Glutamatergic neuron (in vitro differentiated cells): ENCODE measurements around the gene IPO9. TPM values are rescaled to one million over a fixed set of nuclear protein-coding genes. Genes with fewer than 3 reads are reported as not detected.

ENCODE experiments used
- DNase-seq: peaks from one replicate; pipeline ENCODE4 v3.0.0; 2022
- H3K27ac Mint-ChIP-seq: one replicate; pipeline ENCODE4 v1.8.0; 2020; ENCODE audit warnings: mild to moderate bottlenecking, mixed read lengths, inconsistent platforms; ENCODE audit not compliant: unreplicated experiment
- H3K27me3 Mint-ChIP-seq: one replicate; pipeline ENCODE4 v1.8.0; 2020; ENCODE audit warnings: mild to moderate bottlenecking, moderate library complexity, mixed read lengths, inconsistent platforms; ENCODE audit not compliant: unreplicated experiment
- H3K36me3 Mint-ChIP-seq: one replicate; pipeline ENCODE4 v1.8.0; 2020; ENCODE audit warnings: mild to moderate bottlenecking, mixed read lengths, inconsistent platforms; ENCODE audit not compliant: unreplicated experiment
- H3K4me1 Mint-ChIP-seq: one replicate; pipeline ENCODE4 v1.8.0; 2020; ENCODE audit warnings: mild to moderate bottlenecking, low read depth, mixed read lengths, inconsistent platforms; ENCODE audit not compliant: unreplicated experiment
- H3K4me3 Mint-ChIP-seq: one replicate; pipeline ENCODE4 v1.8.0; 2020; ENCODE audit warnings: mild to moderate bottlenecking, mixed read lengths, inconsistent platforms; ENCODE audit not compliant: unreplicated experiment
- H3K9me3 Mint-ChIP-seq: one replicate; pipeline ENCODE4 v1.8.0; 2020; ENCODE audit warnings: mild to moderate bottlenecking, moderate library complexity, mixed read lengths, inconsistent platforms; ENCODE audit not compliant: unreplicated experiment
- long read RNA-seq: library from polyadenylated mRNA; unstranded; transcript quantifications from one replicate; pipeline ENCODE4 v2.0.0, GENCODE V29; 2020; ENCODE audit not compliant: unreplicated experiment
- total RNA-seq: library from RNA; stranded (reverse); fragmentation: NEBNext Ultra II Directional; extraction: Animal tissue kit (Norgen Biotek cat#: 25700); gene quantifications from one replicate; pipeline ENCODE4 v1.2.1, GENCODE V29; 2021; ENCODE audit not compliant: unreplicated experiment
- TF ChIP-seq, protein P1 (sequence below): fragments of 200-600 bp; sonication (generic); IDR thresholded peaks from one replicate; pipeline ENCODE4 v1.5.0; 2021; ENCODE audit not compliant: partially characterized antibody, unreplicated experiment

Gene IPO9
- 97.8 TPM for total RNA-seq
- long read RNA-seq, full-length matches to known transcripts = 10 of 23 reads
- long read RNA-seq, partial matches to known transcripts = 6 of 23 reads
- long read RNA-seq, other reads (novel, unspliced or antisense) = 7 of 23 reads

DNA sequence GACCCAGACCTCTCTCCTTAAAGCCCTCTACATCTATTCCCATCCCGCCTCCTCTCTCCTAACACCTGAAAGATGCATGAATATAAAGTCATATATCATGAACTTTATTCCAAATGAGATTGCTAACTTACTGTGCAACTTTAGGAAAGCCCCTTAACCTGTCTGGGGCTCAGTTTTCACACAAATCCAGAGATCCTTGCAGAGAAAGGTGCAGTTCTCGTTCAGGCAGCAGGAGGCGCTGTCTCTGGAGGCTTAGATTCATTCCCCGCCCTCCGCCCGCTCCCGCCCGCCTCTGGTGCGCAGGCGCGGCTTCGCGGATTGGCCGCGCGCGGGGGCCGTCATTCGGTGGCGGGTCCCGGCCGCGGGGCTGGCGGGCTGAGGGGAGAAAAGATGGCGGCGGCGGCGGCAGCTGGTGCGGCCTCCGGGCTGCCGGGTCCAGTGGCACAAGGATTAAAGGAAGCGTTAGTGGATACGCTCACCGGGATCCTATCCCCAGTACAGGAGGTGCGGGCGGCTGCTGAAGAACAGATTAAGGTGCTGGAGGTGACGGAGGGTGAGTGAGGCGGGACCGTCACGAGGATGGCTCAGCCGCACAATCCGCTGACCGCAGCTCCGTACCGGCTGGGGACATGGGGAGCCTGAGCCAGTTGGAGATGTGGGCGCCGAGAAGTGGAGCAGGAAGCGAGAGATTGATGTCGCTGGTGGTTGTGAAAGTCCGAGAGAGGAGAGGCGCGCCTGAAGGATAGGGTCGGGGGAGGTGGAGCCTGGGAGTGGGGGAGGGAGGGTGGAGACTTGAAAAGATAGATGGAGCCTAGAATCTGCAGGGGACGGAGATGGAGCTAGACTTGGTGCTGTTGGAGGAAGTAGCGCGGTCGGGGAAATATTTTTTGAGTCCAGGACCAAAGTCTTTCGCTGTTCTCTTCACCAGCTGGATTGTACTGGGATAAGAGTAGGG is at the start of gene IPO9:
Gene IPO9, plus strand, starts transcription at position 338 of the 955 bp plus-strand sequence. Its CDS starts 53 bp downstream, at position 391.
- H3K36me3 Mint-ChIP-seq = no peaks in the 10 kb centered on the region

DNA sequence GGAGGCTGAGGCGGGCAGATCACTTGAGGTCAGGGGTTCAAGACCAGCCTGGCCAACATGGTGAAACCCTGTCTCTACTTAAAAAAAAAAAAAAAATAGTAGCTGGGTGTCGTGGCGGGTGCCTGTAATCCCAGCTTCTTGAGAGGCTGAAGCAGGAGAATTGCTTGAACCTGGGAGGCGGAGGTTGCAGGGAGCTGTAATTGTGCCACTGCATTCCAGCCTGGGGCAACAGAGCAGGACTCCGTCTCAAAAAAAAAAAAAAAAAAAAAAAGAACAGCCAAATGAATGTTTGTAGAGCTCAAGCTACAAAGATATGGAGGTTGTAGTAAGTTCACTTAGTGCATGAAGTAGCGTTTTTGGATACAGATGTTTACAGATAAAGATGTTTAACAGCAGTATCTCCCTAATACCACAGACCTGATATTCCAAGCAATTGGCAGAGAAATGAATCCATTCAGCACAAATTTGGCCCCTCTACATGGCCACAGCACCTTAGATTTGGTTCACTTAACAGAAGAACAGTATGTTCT is 49.5 kb upstream of the IPO9 start:
- H3K4me3 Mint-ChIP-seq = no peak overlapping the region
- no peak overlapping the region for H3K27ac Mint-ChIP-seq
- TF ChIP-seq, protein P1, sequence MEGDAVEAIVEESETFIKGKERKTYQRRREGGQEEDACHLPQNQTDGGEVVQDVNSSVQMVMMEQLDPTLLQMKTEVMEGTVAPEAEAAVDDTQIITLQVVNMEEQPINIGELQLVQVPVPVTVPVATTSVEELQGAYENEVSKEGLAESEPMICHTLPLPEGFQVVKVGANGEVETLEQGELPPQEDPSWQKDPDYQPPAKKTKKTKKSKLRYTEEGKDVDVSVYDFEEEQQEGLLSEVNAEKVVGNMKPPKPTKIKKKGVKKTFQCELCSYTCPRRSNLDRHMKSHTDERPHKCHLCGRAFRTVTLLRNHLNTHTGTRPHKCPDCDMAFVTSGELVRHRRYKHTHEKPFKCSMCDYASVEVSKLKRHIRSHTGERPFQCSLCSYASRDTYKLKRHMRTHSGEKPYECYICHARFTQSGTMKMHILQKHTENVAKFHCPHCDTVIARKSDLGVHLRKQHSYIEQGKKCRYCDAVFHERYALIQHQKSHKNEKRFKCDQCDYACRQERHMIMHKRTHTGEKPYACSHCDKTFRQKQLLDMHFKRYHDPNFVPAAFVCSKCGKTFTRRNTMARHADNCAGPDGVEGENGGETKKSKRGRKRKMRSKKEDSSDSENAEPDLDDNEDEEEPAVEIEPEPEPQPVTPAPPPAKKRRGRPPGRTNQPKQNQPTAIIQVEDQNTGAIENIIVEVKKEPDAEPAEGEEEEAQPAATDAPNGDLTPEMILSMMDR = no peak
- peaks cover 14% of the 10 kb centered on the region for H3K36me3 Mint-ChIP-seq
- H3K27me3 Mint-ChIP-seq = peaks cover 3% of the 10 kb centered on the region
- H3K9me3 Mint-ChIP-seq = peaks cover 4% of the 10 kb centered on the region
- no peak for DNase-seq
- no peaks in the 10 kb centered on the region for H3K4me1 Mint-ChIP-seq

More for the DNA sequence above, at the start of gene IPO9:
- DNase-seq = peak; percentile 98
- peaks cover 3% of the 10 kb centered on the region for H3K27me3 Mint-ChIP-seq
- peaks cover 36% of the 10 kb centered on the region for H3K4me1 Mint-ChIP-seq
- peak within 1 kb of the TSS; percentile 99 for H3K4me3 Mint-ChIP-seq
- H3K27ac Mint-ChIP-seq = peak within 1 kb of the TSS; percentile 99
- H3K9me3 Mint-ChIP-seq = peaks cover 9% of the 10 kb centered on the region
- TF ChIP-seq, protein P1 = peak; percentile 98

DNA sequence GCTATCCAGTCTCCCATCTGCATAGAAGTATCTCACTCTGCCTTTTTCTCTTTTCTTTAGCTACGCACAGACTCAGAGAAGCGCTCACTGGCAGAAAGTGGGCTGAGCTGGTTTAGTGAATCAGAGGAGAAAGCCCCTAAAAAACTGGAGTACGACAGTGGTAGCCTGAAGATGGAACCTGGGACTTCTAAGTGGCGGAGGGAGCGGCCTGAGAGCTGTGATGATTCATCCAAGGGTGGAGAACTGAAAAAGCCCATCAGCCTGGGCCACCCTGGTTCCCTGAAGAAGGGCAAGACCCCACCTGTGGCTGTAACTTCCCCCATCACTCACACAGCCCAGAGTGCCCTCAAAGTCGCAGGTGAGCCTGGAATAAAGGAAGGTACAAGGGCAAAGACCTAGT is 48.0 kb upstream of the IPO9 start:
- Mint-ChIP-seq H3K27ac (no peak overlapping the region), H3K9me3 (peaks cover 4% of the 10 kb centered on the region), H3K27me3 (peaks cover 6% of the 10 kb centered on the region), H3K36me3 (peaks cover 14% of the 10 kb centered on the region), H3K4me3 (no peak overlapping the region), H3K4me1 (no peaks in the 10 kb centered on the region)
- DNase-seq = no peak
- TF ChIP-seq, protein P1 = no peak

DNA sequence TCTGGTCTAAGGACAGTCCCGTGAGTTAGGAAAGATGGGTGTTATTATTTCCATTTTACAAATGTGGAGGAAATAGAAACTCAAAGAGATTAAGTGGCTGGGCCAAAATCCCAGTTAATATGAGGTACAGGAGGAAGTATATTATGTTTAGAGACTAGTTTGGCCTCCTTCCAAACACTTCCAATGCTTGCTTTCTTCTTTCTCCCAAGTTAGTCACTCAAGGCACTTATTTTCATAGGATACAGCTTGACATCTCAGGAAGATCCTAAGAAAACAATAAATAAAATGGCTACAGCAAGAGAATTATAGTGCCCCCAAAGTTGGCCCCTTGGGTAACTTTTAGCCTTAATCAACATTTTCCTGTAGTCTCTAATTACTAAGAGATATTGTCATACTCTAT is 47.5 kb upstream of the IPO9 start:
- TF ChIP-seq, protein P1 = no peak
- Mint-ChIP-seq H3K27ac (no peak overlapping the region), H3K36me3 (peaks cover 15% of the 10 kb centered on the region), H3K9me3 (peaks cover 4% of the 10 kb centered on the region), H3K4me3 (no peak overlapping the region), H3K27me3 (peaks cover 6% of the 10 kb centered on the region), H3K4me1 (no peaks in the 10 kb centered on the region)
- no peak for DNase-seq
